GM12801 (cell line): Measurements from ENCODE around the gene PCNA.

ENCODE experiments used
- CTCF ChIP-seq: IDR thresholded peaks from one replicate; pipeline ENCODE4 v1.5.1; 2011; ENCODE audit warnings: control low read depth; ENCODE audit not compliant: insufficient read length; ENCODE audit errors: extremely low read depth

Gene PCNA

GRCh38 chr20:5113615-5113986 is 6.2 kb downstream of the PCNA start:
- no peak for TF ChIP-seq CTCF

GRCh38 chr20:5109276-5109675 is 10.5 kb downstream of the PCNA start:
- no peak for TF ChIP-seq CTCF

GRCh38 chr20:5104479-5104878 is 15.3 kb downstream of the PCNA start:
- no peak for TF ChIP-seq CTCF

- no peak for TF ChIP-seq CTCF
These were observed 18.9 kb downstream of the PCNA start for GRCh38 chr20:5100684-5101347.

- TF ChIP-seq CTCF = no peak
These were observed 23.3 kb downstream of the PCNA start for GRCh38 chr20:5096463-5096862.

GRCh38 chr20:5095931-5096330 is 23.8 kb downstream of the PCNA start:
- no peak for TF ChIP-seq CTCF

- TF ChIP-seq CTCF = no peak
These were observed 24.3 kb downstream of the PCNA start for GRCh38 chr20:5095454-5095853.
